Gastrocnemius medialis (tissue), 4 donors: ENCODE measurements around the gene EGLN2.
"Not testable (repeated sequence)": the region's sequence is repeated elsewhere in the genome, so short reads cannot be mapped to it uniquely, and the experiment has no call there.

Experiments used
- CTCF ChIP-seq, 5 experiments: fragments of 450-650 bp in 3 of 5; fragments of 200-600 bp in 2 of 5; sonication (generic) in 2 of 5; IDR thresholded peaks in 4 of 5; conservative IDR thresholded peaks in 1 of 5; 1 replicate in 4 of 5; 2 replicates in 1 of 5; pipeline ENCODE4 v1.5.1; 2016 to 2019; ENCODE audit warnings: antibody characterized with exemption in 5 of 5, mild to moderate bottlenecking in 3 of 5, moderate library complexity in 3 of 5
- POLR2A ChIP-seq, 2 donors: fragments of 450-650 bp; IDR thresholded peaks; one replicate each; pipeline ENCODE4 v1.6.1; 2017; ENCODE audit warnings: antibody characterized with exemption in 2 of 2, mild to moderate bottlenecking in 2 of 2, moderate library complexity in 2 of 2

- TF ChIP-seq CTCF (IDR thresholded peaks at IDR 0.05 in 4 of 5, conservative IDR thresholded peaks at IDR 0.05 in 1 of 5); POLR2A (IDR thresholded peaks at IDR 0.05): not testable (repeated sequence)
Measured at GRCh38 chr19:40784146-40784545, 14.8 kb upstream of the EGLN2 start.
